Esophagus squamous epithelium (tissue), 5 donors: ENCODE measurements around the gene ABCE1. TPM values are rescaled to one million over a fixed set of nuclear protein-coding genes. Genes with fewer than 3 reads are reported as not detected.

Source experiments
- DNase-seq: peaks from one replicate; lab custom pipeline; 2025; lab: John Stamatoyannopoulos, UW
- H3K27ac ChIP-seq, 4 donors: fragments of 200-600 bp; sonication (generic); one replicate each; pipeline ENCODE4 v1.5.1; 2016 to 2019; ENCODE audit warnings: mild to moderate bottlenecking in 1 of 4
- H3K27me3 ChIP-seq, 4 donors: fragments of 200-600 bp; sonication (generic); 1 replicate in 3 of 4; 2 replicates in 1 of 4; pipeline versions ENCODE4 v1.5.1 to v1.6.0; 2017 to 2021; ENCODE audit warnings: antibody characterized with exemption in 1 of 4
- H3K36me3 ChIP-seq, 3 donors: fragments of 200-600 bp; sonication (generic); one replicate each; pipeline ENCODE4 v1.5.1; 2016 to 2019
- H3K4me1 ChIP-seq, 3 donors: fragments of 200-600 bp; sonication (generic); one replicate each; pipeline ENCODE4 v1.5.1; 2017 to 2019
- H3K4me3 ChIP-seq, 4 donors: fragments of 200-600 bp; sonication (generic); 1 replicate in 3 of 4; 2 replicates in 1 of 4; pipeline ENCODE4 v1.5.1; 2016 to 2019; ENCODE audit warnings: mild to moderate bottlenecking in 2 of 4, moderate library complexity in 1 of 4
- H3K9me3 ChIP-seq, 3 donors: fragments of 200-600 bp; sonication (generic); one replicate each; pipeline ENCODE4 v1.5.1; 2016 to 2019
- POLR2A ChIP-seq, 4 donors: fragments of 450-650 bp; IDR thresholded peaks; one replicate each; pipeline ENCODE4 v1.6.1; 2017; ENCODE audit warnings: antibody characterized with exemption in 4 of 4, mild to moderate bottlenecking in 4 of 4, moderate library complexity in 3 of 4
- WGBS, 2 donors: methylation state at CpG; one replicate each; pipeline ENCODE4 v1.1.5; 2018; 5-methylcytosine and 5-hydroxymethylcytosine counted together
- intact Hi-C: fragments of 100-400 bp; cut with DNase I; formaldehyde crosslinking; loops from one replicate; pipeline ENCODE4 v1.15.0; 2022
- total RNA-seq, 4 donors: library from RNA; depleted of rRNA; stranded (reverse); fragments of >200 nt; gene quantifications; one replicate each; pipeline ENCODE4 v1.1.0, GENCODE V29; 2016
- TF ChIP-seq, protein P1 (sequence below), 6 experiments: fragments of 450-650 bp in 4 of 6; fragments of 200-600 bp in 2 of 6; sonication (generic) in 2 of 6; IDR thresholded peaks; one replicate each; pipeline ENCODE4 v1.5.1; 2016 to 2019; ENCODE audit warnings: antibody characterized with exemption in 6 of 6, mild to moderate bottlenecking in 4 of 6, moderate library complexity in 4 of 6
- donor health status: DM: yes; HTN: yes; CAD: no.

Gene ABCE1
- total RNA-seq, 4 donors from 2014 or later, result 54.8 to 109 (median 84.5) TPM

- Histone ChIP-seq H3K36me3 (peaks cover 12 to 100% (median 14%) of the 10 kb centered on the region in 3 donors), H3K27ac (no peak overlapping the region), H3K9me3 (no peaks in the 10 kb centered on the region), H3K4me1 (no peaks in the 10 kb centered on the region), H3K4me3 (no peak overlapping the region), H3K27me3 (no peaks in the 10 kb centered on the region)
- no peak for DNase-seq
- intact Hi-C loops, result no loop called here
- WGBS, 2 donors, result 94 to 96% methylated on average over 3 of the region's 3 CpGs
- TF ChIP-seq, protein P1, sequence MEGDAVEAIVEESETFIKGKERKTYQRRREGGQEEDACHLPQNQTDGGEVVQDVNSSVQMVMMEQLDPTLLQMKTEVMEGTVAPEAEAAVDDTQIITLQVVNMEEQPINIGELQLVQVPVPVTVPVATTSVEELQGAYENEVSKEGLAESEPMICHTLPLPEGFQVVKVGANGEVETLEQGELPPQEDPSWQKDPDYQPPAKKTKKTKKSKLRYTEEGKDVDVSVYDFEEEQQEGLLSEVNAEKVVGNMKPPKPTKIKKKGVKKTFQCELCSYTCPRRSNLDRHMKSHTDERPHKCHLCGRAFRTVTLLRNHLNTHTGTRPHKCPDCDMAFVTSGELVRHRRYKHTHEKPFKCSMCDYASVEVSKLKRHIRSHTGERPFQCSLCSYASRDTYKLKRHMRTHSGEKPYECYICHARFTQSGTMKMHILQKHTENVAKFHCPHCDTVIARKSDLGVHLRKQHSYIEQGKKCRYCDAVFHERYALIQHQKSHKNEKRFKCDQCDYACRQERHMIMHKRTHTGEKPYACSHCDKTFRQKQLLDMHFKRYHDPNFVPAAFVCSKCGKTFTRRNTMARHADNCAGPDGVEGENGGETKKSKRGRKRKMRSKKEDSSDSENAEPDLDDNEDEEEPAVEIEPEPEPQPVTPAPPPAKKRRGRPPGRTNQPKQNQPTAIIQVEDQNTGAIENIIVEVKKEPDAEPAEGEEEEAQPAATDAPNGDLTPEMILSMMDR (IDR thresholded peaks at IDR 0.05), result no peak
- TF ChIP-seq POLR2A (IDR thresholded peaks at IDR 0.05), result no peak
Measured at GRCh38 chr4:145148980-145149379, 50.9 kb downstream of the ABCE1 start.

DNA sequence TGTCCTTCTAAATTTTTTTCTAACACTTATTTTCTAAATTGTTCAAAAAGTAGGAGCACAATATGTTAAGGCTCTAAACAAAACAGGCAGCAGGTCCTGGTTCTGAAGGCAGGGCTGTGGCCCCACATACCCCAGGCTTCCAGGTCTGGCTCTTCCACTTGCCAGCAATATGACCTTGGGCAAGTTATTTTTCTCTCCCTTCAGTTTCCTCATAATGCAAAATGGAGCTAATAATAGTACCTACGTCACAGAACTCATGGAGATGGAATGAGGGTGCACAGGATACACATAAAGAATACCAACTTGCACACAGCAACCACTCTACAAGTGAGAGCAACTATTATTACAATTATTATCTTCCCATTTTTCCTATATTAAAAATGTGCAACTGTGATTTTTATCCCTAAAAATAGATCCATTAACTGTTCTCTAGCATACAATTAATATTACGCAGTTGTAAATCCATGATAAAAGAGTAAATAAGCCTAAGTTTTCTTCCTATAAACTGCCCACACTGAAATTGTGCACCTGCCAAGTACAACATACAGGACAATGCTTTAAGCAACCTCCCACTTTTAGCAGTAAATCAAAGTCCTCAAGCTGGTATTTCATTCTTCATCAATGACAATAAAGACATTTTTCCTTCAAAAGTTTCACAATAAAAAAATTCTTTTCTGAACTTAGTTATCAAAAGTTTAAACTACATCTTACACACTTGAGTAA is 55.2 kb downstream of the ABCE1 start:
- Histone ChIP-seq H3K36me3 (peaks cover 4 to 100% (median 4%) of the 10 kb centered on the region in 3 donors), H3K4me3 (no peak overlapping the region), H3K4me1 (no peaks in the 10 kb centered on the region), H3K27me3 (no peaks in the 10 kb centered on the region), H3K27ac (no peak overlapping the region), H3K9me3 (no peaks in the 10 kb centered on the region)
- no peak for DNase-seq
- no peak for TF ChIP-seq POLR2A (IDR thresholded peaks at IDR 0.05)
- TF ChIP-seq, protein P1 (IDR thresholded peaks at IDR 0.05), result no peak
- 85 to 93% methylated on average over 2 of the region's 2 CpGs for WGBS, 2 donors
- intact Hi-C loops, result no loop called here

GRCh38 chr4:145153904-145154298 is 55.8 kb downstream of the ABCE1 start:
- no peaks in the 10 kb centered on the region for H3K27me3 ChIP-seq
- no peaks in the 10 kb centered on the region for H3K9me3 ChIP-seq
- H3K36me3 ChIP-seq, result peaks cover 4 to 100% (median 4%) of the 10 kb centered on the region in 3 donors
- no peak for TF ChIP-seq POLR2A (IDR thresholded peaks at IDR 0.05)
- TF ChIP-seq, protein P1 (IDR thresholded peaks at IDR 0.05), result no peak
- no peaks in the 10 kb centered on the region for H3K4me1 ChIP-seq
- H3K27ac ChIP-seq, result no peak overlapping the region
- intact Hi-C loops, result no loop called here
- WGBS, 2 donors, result 68 to 73% methylated on average over 1 of the region's 1 CpG
- no peak for DNase-seq
- H3K4me3 ChIP-seq, result no peak overlapping the region

DNA sequence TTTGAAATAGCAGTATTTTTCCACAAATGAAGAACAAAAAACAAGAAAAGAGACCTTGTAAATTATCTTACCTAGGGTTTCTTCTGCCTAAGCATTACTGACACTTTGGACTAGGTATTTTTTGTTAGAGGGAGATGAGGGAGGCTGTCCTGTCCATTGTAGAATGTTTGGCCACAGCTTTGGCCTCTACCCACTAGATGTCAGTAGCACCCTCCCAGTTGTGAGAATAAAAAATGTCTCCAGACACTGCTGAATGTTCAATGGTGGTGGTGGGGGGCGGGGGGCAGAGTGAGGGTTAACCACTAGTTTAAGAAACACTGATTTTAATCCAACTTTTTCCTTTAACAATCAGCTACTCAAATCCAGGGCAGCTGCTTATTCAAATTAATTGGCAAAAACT is 56.5 kb downstream of the ABCE1 start:
- H3K9me3 ChIP-seq, result no peaks in the 10 kb centered on the region
- WGBS, 2 donors, result 78 to 100% methylated on average over 1 of the region's 1 CpG
- TF ChIP-seq POLR2A (IDR thresholded peaks at IDR 0.05), result no peak
- TF ChIP-seq, protein P1 (IDR thresholded peaks at IDR 0.05), result peak in 3 of 6 experiments; percentile 25 to 40 (median 26)
- no peak overlapping the region for H3K4me3 ChIP-seq
- H3K36me3 ChIP-seq, result peaks cover 4 to 100% (median 4%) of the 10 kb centered on the region in 3 donors
- H3K4me1 ChIP-seq, result no peaks in the 10 kb centered on the region
- DNase-seq, result no peak
- no peaks in the 10 kb centered on the region for H3K27me3 ChIP-seq
- intact Hi-C loops, result no loop called here
- no peak overlapping the region for H3K27ac ChIP-seq

- Histone ChIP-seq H3K4me1 (no peaks in the 10 kb centered on the region), H3K36me3 (peaks cover 4 to 100% (median 4%) of the 10 kb centered on the region in 3 donors), H3K27me3 (no peaks in the 10 kb centered on the region), H3K4me3 (no peak overlapping the region), H3K9me3 (no peaks in the 10 kb centered on the region), H3K27ac (no peak overlapping the region)
- TF ChIP-seq POLR2A (IDR thresholded peaks at IDR 0.05), result no peak
- TF ChIP-seq, protein P1 (IDR thresholded peaks at IDR 0.05), result no peak
- WGBS, 2 donors, result 60 to 63% methylated on average over 2 of the region's 2 CpGs
- DNase-seq, result no peak
- intact Hi-C loops, result no loop called here
Measured at GRCh38 chr4:145155268-145155870, 57.3 kb downstream of the ABCE1 start.
